ENCODE results near the gene TSEN2. TPM values are rescaled to one million over a fixed set of nuclear protein-coding genes. Genes with fewer than 3 reads are reported as not detected.

Gene TSEN2
- total RNA-seq, 1 donor from 2014 or later, result 8.7 TPM

DNA sequence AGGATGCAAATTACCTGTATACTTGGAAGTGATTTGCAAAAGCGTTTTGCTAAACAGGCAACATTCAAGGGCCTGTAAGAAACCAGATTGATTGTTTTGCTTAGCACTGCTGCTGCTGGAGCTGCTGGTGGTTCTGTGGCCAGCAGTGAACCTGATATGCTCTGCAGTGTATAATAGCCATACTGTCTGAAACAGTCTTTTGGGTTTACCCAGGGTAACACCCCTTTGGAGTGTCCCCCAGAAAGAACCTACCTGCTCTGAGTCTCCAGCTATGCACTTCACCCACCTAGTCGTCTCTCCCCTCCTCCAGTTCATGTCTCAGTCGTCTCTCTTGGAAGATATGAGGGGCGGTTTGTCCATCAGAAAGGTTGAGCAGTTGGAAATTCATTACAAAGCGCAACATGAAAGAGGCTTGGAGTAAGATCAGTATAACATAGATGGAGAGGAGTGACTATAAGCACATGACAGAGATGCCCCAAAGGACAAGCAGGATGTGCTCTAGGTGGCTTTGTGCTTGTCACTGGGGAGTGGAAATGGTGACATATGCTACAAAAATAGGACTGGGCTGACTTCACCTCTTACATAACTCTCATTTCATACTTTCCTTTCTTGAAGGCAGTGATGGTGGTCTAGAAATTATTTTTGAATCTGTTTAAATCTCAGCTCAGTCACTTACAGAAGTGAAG is 76.4 kb downstream of the TSEN2 start:
- DNase-seq (ENCODE audit: low spot score), result no peak
- no peaks in the 10 kb centered on the region for H3K36me3 Mint-ChIP-seq (ENCODE audit: low read depth, unreplicated experiment)
- no peak overlapping the region for H3K4me3 Mint-ChIP-seq (ENCODE audit: unreplicated experiment)
- no peak overlapping the region for H3K27ac Mint-ChIP-seq (ENCODE audit: unreplicated experiment)
- H3K4me1 Mint-ChIP-seq (ENCODE audit: unreplicated experiment), result peaks cover 13% of the 10 kb centered on the region
- H3K9me3 Mint-ChIP-seq (ENCODE audit: unreplicated experiment), result no peaks in the 10 kb centered on the region
- peaks cover 4% of the 10 kb centered on the region for H3K27me3 Mint-ChIP-seq (ENCODE audit: unreplicated experiment)
- TF ChIP-seq, protein P1, sequence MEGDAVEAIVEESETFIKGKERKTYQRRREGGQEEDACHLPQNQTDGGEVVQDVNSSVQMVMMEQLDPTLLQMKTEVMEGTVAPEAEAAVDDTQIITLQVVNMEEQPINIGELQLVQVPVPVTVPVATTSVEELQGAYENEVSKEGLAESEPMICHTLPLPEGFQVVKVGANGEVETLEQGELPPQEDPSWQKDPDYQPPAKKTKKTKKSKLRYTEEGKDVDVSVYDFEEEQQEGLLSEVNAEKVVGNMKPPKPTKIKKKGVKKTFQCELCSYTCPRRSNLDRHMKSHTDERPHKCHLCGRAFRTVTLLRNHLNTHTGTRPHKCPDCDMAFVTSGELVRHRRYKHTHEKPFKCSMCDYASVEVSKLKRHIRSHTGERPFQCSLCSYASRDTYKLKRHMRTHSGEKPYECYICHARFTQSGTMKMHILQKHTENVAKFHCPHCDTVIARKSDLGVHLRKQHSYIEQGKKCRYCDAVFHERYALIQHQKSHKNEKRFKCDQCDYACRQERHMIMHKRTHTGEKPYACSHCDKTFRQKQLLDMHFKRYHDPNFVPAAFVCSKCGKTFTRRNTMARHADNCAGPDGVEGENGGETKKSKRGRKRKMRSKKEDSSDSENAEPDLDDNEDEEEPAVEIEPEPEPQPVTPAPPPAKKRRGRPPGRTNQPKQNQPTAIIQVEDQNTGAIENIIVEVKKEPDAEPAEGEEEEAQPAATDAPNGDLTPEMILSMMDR (IDR thresholded peaks at IDR 0.05; ENCODE audit: unreplicated experiment), result no peak

DNA sequence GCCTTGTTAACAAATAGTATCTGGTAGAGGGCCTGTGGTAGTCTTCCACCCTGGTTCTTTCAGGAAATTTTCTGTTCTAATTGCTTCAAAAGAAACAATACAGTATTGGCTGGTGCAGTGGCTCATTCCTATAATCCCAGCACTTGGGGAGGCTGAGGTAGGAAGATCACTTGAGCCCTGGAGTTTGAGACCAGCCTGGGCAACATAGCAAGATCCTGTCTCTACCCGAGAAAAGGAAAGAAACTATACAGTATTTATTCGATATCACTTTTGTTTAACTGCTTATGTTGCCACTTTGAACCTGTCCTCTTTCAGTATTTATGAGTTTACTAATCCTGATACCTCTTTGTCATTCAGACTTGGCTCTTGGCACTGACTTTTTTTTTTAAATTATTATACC is 77.1 kb downstream of the TSEN2 start:
- H3K36me3 Mint-ChIP-seq (ENCODE audit: low read depth, unreplicated experiment), result no peaks in the 10 kb centered on the region
- DNase-seq (ENCODE audit: low spot score), result no peak
- H3K4me1 Mint-ChIP-seq (ENCODE audit: unreplicated experiment), result peaks cover 17% of the 10 kb centered on the region
- no peak overlapping the region for H3K27ac Mint-ChIP-seq (ENCODE audit: unreplicated experiment)
- H3K9me3 Mint-ChIP-seq (ENCODE audit: unreplicated experiment), result no peaks in the 10 kb centered on the region
- H3K27me3 Mint-ChIP-seq (ENCODE audit: unreplicated experiment), result peaks cover 2% of the 10 kb centered on the region
- TF ChIP-seq, protein P1 (IDR thresholded peaks at IDR 0.05; ENCODE audit: unreplicated experiment), result no peak
- no peak overlapping the region for H3K4me3 Mint-ChIP-seq (ENCODE audit: unreplicated experiment)

DNA sequence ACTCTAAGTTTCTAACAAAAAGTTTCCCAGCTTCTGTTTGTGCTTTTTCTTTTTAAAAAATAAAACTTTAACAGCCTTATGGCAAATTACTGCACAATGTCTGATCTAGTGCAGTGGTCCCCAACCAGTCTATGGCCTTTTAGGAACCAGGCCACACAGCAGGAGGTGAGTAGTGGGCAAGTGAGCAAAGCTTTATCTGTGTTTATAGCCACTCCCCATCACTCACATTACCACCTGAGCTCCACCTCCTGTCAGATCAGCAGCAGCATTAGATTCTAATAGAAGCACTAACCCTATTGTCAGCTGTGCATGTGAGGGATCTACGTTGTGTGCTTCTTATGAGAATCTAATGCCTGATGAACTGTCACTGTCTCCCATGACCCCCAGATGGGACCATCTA is 78.2 kb downstream of the TSEN2 start:
- Mint-ChIP-seq H3K27ac (ENCODE audit: unreplicated experiment) (no peak overlapping the region), H3K4me1 (ENCODE audit: unreplicated experiment) (peaks cover 18% of the 10 kb centered on the region), H3K4me3 (ENCODE audit: unreplicated experiment) (no peak overlapping the region), H3K36me3 (ENCODE audit: low read depth, unreplicated experiment) (no peaks in the 10 kb centered on the region), H3K9me3 (ENCODE audit: unreplicated experiment) (no peaks in the 10 kb centered on the region), H3K27me3 (ENCODE audit: unreplicated experiment) (no peaks in the 10 kb centered on the region)
- TF ChIP-seq, protein P1 (IDR thresholded peaks at IDR 0.05; ENCODE audit: unreplicated experiment), result no peak
- DNase-seq (ENCODE audit: low spot score), result no peak

DNA sequence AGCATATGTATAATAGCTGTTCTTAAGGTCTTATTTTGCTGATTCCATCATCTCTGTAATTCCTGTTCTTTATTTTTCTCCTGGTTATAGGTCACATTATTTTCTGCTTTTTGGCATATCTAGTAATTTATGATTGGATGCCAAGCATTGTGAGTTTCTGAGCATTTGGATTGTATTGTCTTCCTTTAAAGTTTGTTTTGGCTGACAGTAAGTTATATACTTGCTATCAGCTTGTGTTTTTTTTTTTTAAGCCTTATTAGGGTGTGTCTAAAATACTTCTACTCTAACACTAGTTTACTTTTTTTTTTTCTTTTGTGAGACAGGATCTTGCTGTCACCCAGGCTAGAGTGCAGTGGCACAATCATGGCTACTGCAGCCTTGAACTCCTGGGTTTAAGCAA is 82.7 kb downstream of the TSEN2 start:
- DNase-seq (ENCODE audit: low spot score), result no peak
- H3K9me3 Mint-ChIP-seq (ENCODE audit: unreplicated experiment), result no peaks in the 10 kb centered on the region
- peaks cover 2% of the 10 kb centered on the region for H3K27me3 Mint-ChIP-seq (ENCODE audit: unreplicated experiment)
- peak overlapping the region; percentile 21 for H3K27ac Mint-ChIP-seq (ENCODE audit: unreplicated experiment)
- peaks cover 9% of the 10 kb centered on the region for H3K4me1 Mint-ChIP-seq (ENCODE audit: unreplicated experiment)
- no peak overlapping the region for H3K4me3 Mint-ChIP-seq (ENCODE audit: unreplicated experiment)
- TF ChIP-seq, protein P1 (IDR thresholded peaks at IDR 0.05; ENCODE audit: unreplicated experiment), result no peak
- H3K36me3 Mint-ChIP-seq (ENCODE audit: low read depth, unreplicated experiment), result peaks cover 19% of the 10 kb centered on the region

DNA sequence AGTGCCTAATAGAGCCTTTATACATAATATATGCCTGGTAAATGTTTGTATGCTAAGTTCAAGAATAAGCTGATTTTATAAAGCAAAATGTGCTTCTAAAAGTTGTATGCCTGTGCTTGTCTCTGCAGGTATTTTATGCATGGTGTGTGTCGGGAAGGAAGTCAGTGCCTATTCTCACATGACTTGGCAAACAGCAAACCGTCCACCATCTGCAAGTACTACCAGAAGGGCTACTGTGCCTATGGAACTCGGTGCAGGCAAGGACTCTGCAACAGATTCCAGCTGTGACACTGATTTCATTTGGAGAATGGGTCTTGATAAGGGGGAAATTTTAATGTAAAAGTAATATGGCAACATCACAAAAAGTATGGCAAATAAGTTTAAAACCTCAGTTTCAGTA is 84.5 kb downstream of the TSEN2 start:
- H3K4me3 Mint-ChIP-seq (ENCODE audit: unreplicated experiment), result no peak overlapping the region
- peaks cover 9% of the 10 kb centered on the region for H3K4me1 Mint-ChIP-seq (ENCODE audit: unreplicated experiment)
- peaks cover 26% of the 10 kb centered on the region for H3K36me3 Mint-ChIP-seq (ENCODE audit: low read depth, unreplicated experiment)

More for the DNA sequence above, 84.5 kb downstream of the TSEN2 start:
- Mint-ChIP-seq H3K9me3 (ENCODE audit: unreplicated experiment) (no peaks in the 10 kb centered on the region), H3K27me3 (ENCODE audit: unreplicated experiment) (peaks cover 2% of the 10 kb centered on the region), H3K27ac (ENCODE audit: unreplicated experiment) (no peak overlapping the region)
- TF ChIP-seq, protein P1 (IDR thresholded peaks at IDR 0.05; ENCODE audit: unreplicated experiment), result no peak
- no peak for DNase-seq (ENCODE audit: low spot score)
